M059J (cell line): ENCODE results near the gene TRIM48. TPM values are rescaled to one million over a fixed set of nuclear protein-coding genes. Genes with fewer than 3 reads are reported as not detected.
"Not testable (repeated sequence)": the region's sequence is repeated elsewhere in the genome, so short reads cannot be mapped to it uniquely, and the experiment has no call there.

Source experiments
- DNase-seq: peaks from one replicate; pipeline ENCODE4 v3.0.0-alpha.2; 2012; ENCODE audit warnings: low read depth
- total RNA-seq: library from RNA; depleted of rRNA; stranded (reverse); fragments of >200 nt; shearing (Covaris generic); gene quantifications from 2 replicates; pipeline ENCODE4 v1.2.3, GENCODE V29; 2014; rRNA removed

TRIM48 gene
- total RNA-seq: not detected in 2 replicates

DNA sequence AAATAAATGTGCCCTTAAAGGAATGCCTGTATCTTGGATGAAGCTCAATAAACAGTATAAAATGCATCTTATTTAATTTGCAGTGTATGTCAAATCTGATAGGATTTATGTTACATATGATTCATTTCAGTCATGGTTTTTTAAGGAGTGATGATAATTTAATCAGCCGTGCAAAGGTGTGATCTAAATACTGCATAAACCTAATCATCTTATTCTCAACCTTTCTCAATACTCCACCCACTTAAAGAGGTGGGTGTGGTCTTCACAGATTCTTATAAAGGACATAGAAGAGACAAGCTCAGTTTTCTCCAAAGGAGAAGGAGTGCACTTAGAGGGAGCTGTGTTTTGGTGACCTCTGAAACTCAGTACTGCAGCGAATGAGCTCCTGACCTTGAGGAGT lies at the start of gene TRIM48:
TRIM48 (plus strand) TSS at position 301 of the 400 bp plus-strand sequence. CDS start 113 bp downstream, outside the sequence.
- DNase-seq: not testable (repeated sequence)

GRCh38 chr11:55238316-55238715 lies 23.6 kb upstream of the TRIM48 start:
- not testable (repeated sequence) for DNase-seq

DNA sequence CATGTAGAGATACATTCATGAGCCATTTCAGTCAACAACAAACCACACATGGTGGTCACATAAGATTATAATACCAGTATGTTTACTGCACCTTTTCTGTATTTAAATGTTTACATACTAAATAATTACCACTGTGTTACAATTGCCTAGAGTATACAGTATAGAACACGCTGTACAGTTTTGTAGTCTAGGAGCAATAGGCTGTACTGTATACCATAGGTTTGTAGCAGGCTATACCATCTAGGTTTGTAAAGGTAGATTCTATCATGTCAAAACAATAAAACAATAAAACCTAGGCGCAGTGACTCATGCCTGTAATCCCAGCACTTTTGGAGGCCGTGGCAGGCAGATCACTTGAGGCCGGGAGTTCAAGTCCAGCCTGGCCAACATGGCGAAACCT lies 1.1 kb downstream of the TRIM48 start:
- no peak for DNase-seq

Other genes with a start within 250 kb of the TRIM48 start
- not detected in 2 replicates for gene OR4A16, start 81.0 kb downstream of the TRIM48 start, total RNA-seq
- gene OR4A15, start 105.8 kb downstream of the TRIM48 start, total RNA-seq: not detected in 2 replicates